GM18502 (cell line): ENCODE results near the gene IRF4.
"Not testable (repeated sequence)": the region's sequence is repeated elsewhere in the genome, so short reads cannot be mapped to it uniquely, and the experiment has no call there.

Experiments used
- ATAC-seq: cut with Tn5 transposase; IDR thresholded peaks from one replicate; pipeline ENCODE4 v1.9.1; 2021; ENCODE audit warnings: mild to moderate bottlenecking; ENCODE audit not compliant: unreplicated experiment, poor library complexity

The IRF4 gene

DNA sequence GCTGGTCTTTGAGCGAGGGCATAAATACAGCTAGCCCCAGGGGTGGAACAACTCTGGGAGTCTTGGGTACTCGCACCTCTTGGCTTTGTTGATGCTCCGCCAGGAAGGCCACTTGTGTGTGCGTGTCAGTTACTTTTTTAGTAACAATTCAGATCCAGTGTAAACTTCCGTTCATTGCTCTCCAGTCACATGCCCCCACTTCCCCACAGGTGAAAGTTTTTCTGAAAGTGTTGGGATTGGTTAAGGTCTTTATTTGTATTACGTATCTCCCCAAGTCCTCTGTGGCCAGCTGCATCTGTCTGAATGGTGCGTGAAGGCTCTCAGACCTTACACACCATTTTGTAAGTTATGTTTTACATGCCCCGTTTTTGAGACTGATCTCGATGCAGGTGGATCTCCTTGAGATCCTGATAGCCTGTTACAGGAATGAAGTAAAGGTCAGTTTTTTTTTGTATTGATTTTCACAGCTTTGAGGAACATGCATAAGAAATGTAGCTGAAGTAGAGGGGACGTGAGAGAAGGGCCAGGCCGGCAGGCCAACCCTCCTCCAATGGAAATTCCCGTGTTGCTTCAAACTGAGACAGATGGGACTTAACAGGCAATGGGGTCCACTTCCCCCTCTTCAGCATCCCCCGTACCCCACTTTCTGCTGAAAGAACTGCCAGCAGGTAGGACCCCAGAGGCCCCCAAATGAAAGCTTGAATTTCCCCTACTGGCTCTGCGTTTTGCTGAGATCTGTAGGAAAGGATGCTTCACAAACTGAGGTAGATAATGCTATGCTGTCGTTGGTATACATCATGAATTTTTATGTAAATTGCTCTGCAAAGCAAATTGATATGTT lies 19.2 kb downstream of the IRF4 start:
- ATAC-seq, result no peak

DNA sequence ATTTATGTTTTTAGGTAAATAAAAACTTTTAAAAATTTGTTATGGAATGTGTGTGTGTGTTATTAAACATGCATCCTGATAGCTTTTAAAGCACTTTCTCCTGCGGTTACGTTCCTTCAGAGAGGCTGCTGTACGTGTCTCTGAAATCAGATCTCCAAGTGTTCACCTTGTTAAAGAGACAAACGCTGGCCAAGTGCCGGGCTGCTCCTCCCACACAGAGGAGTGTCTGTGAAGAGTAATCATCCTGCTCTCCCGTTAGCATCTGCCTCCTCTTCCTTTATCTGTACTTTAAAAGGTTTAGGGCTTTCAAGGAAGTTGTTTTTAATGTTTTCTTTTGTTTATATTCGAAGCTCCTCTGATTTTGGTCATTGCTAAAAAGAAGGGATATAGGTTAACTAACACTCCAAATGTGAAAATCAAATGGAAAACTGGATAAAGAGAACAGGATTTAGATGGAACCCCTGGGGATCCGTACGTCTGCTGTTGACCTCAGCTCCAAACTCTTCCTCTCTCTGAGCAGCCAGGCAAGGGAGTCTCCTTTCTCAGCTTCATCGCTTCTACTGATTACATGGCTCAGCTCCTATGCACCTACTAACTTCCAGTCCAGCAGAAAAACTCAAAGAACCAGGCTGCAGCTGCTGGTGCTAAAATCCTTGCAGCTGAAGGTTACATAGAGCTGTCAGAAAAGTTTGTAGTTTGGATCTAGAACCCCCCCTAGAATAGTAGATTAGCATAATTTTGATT lies 20.0 kb downstream of the IRF4 start:
- no peak for ATAC-seq

DNA sequence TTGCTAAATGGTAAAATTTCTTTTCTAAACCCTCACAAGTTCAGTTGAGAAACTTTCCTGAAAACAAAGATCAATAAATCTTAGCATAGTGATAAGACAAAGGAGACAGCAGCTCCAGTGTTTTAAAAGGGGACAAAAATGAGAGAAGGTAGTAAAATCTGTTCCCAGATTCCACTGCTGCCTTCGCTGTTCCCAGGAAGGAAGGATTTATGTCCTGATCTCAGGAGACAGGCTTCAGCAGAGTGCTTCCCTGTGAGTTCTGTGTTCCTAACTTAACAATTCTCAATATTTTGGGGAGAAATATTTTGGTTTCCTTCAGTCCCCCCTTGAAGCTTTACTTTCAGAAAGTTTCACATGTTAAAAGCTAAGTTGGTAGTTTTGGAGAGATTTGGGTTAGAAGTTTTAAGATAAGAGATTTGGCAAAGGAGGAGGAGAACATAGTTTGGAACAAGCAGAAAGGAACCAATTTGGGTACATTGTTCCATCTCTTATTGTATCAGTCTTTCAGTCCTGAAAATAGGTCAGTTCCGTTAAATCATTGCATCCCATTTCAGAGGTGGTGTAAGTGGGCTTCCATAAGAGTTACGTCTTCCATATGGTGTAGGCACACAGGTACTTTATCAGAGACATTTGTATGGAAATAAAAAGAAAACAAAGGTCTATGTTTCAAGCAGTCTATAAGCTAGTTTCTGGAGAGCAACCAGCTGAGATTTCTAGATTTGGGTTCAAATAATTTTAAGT lies 20.8 kb downstream of the IRF4 start:
- ATAC-seq, result no peak

DNA sequence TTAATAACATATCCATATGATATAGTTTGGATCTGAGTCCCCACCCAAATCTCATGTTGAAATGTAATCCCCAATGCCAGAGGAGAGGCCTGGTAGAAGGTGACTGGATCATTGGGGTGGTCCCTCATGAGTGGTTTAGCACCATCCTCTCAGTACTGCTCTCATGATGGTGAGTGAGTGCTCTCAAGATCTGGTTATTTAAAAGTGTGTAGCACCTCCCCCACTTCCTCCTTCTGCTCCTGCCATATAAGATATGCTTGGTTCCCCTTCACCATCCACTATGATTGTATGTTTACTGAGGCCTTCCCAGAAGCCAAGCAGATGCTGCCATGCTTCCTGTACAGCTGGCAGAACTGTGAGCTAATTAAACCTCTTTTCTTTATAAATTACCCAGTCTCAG lies 22.9 kb downstream of the IRF4 start:
- ATAC-seq, result no peak

DNA sequence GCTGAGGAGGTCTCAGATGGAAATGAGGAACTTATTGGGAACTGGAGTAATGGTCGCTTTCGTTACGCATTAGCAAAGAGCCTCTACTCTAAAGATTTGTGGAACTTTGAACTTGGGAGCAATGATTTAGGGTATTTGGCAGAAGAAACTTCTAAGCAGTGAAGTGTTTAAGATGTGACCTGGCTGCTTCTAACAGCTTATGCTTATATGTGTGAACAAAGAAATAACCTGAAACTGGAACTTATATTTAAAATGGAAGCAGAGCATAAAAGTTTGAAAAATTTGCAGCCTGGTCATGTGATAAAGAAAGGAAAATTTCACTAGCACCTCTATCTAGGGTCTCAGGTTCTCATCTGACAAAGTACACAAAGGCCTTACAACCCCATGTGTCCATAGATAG lies 23.5 kb downstream of the IRF4 start:
- no peak for ATAC-seq

DNA sequence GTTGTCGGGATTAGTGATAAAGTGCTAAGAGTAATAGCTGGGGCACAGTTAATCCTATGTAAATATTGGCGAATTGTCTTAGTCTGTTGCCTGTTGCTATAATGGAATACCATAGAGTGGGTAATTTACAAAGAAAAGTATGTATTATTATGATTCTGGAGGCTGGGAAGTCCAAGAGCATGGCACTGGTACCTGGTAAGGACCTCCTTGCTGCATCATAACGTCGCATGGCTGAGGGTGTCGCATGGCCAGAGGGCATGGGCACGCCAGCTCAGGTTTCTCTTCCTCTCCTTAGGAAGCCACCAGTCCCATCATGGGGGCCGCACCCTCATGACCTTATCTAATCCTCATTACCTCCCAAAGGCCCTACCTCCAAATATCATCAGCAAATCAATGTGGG lies 29.7 kb downstream of the IRF4 start:
- ATAC-seq, result no peak

DNA sequence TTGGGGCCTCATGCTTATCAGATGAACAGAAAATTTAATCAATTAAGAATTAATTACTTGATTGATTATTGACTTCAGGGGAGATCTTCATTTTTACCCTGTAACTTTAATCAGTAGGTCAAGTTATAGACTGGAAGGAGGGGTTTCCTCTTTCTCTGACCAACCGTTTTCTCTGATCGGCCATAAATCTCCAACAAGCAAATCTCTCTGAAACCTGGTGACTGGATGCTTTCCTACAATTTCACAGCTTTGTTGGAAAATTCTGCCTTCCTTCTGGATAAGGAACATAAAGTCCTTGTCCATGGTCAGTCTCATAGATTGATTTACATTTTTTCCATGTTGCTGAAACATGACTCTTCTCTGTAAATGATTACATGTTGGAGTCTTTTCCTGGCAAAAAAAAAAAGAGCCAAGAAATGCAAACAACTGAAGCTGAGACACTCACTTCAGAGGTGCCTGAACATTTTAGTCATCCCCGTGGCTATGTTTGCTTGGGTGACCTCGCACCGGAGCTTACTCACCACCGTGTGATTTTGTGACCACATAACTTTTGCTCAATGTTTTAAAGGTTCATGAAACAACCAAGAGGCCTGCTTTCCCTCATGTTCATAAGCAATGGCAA lies 31.0 kb downstream of the IRF4 start:
- peak; percentile 58 for ATAC-seq

DNA sequence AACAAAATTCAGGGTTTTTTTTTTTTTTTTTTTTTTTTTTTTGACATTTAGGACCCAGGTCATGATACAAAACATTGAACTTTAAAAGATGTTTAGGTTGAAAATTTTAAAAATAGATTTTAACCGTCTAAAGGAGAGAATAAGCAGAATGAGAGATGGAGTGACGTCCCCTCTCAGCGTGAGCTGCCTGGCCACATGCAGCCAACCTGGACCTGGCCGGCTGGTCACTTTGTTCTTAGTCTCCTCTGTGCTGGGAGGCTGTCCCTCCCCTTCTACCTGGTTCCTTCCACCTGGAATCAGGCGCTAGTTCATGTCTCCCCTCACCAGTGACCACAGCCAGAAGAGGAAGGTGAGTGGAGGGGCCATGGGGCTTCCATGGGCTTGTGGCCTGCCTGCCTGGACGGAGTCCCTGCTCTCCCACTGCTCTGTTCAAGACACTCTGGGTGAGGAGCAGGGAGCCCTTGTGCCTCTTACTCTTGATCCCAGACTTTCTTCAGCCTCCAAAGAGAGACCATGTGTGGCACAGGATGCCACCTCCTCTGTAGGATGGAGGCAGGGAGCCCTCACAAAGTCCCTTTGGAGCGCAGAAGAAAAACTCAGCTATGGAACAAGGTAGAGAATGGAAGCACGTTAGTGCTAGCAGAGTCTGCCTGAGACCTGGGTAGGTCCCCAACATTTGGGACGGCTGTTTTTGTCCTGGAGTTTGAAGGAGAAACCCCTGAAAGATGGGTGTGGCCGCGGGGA lies 31.7 kb downstream of the IRF4 start:
- ATAC-seq, result no peak

DNA sequence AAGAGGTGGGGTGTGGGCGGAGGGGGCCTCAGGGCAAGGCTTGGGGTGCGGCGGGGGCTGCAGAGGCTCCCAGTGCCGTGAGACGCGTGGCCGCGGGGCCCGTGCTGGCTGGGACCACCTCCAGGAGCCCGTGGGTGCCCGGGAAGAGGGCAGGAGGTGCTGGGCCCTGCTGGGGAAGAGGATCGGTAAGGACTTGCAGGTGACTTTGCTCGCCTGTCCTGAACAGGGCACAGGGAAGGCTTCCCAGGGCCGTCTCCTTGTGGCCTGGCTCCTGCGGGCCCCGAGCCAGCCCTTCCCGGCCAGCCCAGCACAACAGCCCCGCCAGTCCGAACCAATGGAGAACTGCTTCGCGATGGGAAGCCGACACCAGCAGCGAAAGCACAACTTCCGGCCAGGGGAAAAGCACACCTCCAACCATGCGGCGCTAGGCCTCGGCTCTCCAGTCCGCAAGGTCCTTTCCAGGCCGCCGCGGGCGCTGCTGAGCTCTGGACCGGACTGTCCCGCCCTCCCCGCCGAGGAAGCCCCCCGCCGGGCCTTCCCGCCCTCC lies 32.3 kb downstream of the IRF4 start:
- no peak for ATAC-seq

DNA sequence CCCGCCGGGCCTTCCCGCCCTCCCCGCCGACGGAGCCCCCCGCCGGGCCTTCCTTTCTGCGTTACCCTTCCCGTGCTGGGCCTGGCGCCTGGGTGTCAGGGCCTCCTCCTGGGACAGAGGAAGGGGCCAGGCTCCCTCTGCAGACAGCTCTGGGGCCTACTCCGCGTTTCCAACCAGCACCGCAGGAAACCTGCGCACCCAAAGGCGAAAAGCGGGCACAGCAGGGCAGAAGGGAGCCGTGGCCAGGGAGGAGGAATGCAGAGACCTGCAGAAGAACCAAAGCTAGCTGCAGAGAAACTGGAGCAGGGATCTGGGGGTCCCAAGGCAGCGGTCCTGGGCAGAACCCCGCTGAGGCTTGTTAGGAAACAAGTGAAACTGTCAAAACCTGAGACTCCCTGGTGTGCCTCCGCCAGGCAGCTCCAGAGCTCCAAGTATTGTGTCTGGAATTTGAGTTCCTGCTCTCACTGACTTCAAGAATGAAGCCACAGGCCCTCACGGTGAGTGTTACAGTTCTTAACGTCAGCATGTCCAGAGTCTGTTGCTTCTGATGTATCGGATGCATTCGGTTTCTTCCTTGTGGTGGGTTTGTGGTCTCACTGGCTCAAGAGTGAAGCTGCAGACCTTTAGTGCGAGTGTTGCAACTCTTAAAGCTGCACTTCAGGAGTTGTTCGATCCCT lies 33.3 kb downstream of the IRF4 start:
- ATAC-seq, result no peak

DNA sequence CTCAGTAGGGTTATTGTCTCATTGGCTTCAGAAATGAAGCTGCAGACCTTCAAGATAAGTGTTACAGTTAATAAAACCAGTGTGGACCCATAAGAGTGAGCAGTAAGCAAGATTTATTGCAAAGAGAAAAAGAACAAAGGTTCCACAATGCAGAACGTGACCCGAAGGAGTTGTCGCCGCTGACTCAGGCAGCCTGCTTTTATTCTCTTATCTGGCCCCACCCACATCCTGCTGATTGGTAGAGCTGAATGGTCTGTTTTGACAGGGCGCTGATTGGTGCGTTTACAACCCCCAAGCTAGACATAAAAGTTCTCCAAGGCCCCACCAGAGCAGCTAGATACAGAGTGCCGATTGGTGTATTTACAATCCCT lies 33.9 kb downstream of the IRF4 start:
- not testable (repeated sequence) for ATAC-seq

DNA sequence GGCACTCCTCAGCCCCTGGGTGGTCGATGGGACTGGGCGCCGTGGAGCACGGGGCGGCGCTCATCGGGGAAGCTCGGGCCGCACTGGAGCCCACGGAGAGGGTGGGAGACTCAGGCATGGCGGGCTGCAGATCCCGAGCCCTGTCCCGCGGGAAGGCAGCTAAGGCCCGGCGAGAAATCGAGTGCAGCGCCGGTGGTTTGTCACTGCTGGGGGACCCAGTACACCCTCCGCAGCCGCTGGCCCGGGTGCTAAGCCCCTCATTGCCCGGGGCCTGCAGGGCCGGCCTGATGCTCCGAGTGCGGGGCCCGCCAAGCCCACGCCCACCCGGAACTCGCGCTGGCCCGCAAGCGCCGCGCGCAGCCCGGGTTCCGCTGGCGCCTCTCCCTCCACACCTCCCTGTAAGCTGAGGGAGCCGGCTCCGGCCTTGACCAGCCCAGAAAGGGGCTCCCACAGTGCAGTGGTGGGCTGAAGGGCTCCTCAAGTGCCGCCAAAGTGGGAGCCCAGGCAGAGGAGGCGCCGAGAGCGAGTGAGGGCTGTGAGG lies 34.7 kb downstream of the IRF4 start:
- ATAC-seq, result not testable (repeated sequence)

DNA sequence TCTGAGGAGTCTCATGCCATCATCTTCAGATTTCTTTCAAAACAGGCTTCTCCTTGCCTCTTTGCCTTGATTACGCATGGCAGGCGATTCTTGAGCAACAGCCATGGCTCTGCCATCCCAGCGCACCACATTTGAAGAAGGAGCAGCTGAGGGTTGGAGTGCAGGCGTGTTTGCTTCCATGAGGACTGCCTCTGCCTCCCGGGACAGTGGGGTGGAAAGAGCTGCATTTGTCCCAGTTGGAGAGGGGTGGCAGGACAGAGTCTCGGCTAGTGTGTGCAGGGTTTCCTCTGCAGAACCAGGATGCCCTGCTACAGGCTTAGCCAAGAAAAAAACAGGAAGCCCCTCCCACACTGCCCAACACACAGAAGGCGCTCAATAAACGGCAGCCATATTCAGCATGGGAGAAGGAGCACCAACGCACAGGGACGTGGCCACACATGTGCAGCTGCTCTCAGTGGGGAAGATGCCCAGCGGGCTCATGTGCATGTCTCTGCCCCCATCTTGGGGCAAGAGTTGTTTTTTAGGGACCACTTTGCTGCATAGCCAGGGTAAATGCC lies 36.6 kb downstream of the IRF4 start:
- ATAC-seq, result no peak

DNA sequence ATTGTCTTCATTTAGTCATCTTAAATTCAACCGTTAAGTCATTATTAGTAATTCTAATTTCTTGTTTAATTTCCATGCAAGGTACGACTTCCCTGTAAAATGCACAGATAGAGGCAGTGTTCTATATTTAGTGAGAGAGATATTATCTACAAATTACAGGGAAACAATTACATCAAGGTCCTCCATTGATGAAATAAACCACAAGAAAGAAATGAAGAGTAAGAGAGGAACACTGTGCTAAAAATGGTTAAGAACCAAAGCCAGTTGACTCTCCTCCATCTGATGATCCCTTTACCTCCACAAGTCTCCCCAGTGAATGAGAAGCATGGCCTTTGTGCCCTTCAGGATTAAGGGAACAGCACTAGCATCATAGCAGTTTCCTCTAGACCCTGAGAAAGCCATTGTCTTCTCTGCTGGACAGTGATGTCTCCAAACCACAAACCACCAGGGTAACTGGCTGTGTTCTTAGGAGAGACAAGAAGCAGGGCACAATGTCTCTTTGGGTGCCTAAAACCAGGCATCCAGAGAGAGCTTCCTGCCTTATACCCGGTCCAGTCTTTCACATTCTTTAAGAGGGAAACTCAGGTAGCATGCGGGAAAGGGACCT lies 38.1 kb downstream of the IRF4 start:
- ATAC-seq, result no peak

DNA sequence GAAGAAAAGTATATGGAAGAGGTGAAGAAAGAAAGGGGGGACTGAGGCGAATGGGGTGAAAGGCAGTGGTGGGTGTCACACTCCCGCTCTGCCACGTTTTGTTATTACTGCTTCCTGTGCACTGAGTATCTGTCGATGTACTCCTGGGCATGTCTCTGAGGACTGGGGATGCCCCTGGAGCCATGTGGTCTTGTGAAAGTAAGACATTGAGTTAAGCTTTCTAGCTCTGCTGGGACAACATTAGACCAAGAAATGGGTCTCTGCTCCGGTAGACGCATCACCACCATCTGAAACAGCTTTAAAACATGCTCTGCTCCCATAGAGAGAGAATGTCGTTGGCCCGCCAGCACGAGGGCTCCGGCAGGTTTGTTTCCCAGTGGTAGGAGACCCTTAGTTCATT lies 40.0 kb downstream of the IRF4 start:
- ATAC-seq, result no peak

DNA sequence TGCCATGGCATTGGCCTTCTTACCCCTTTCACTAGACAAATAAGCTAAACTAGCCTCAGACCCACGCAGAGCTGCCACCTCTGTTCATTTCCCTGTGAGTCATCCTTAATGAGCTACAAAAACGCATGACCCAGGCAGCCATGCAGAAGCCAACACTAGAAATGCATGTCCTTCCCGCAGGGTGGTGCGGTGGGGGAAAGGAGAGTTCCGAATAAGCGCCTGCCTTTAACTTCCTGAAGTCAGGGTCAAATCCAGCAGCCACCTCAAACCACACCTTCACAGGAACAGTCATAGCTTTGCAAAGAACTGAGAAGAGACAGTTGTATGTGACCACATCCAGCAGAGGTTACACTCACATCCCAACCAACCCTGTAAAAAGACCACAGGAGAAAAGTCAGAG lies 40.4 kb downstream of the IRF4 start:
- ATAC-seq, result no peak

DNA sequence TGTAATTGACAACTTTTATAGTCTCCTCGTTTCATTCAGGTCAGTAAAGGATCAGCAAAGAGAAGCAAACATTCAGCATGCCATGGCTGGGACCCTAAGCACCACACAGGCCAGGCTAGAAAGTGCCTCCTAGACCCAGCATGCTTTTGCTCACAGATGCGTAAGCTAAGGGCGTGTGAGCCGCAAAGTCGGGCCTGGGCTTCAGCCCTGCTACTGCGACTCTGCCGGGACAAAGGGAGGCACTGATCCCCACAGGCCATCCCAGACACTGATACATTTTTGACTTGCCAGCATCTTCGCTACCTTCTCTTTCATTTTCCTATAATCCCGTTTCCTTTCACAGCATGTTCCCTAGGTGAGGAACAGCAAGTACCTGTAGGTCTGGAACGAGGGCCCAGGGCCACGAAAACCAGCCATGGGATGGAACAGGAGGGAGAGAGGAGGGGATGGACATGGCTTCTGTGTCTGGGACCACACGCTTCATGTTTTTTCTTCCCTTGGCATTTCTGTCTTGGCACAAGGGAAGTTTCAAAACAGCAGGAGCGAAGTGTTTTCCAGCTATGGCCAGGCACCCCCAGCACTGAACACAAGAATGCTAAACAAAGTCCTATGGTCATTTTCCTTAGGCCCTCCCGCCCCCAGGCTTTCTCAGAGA lies 42.6 kb downstream of the IRF4 start:
- no peak for ATAC-seq
